T follicular helper cell (primary cell): ENCODE data around the gene EFEMP1.

ENCODE experiments used
- DNase-seq: peaks from one replicate; pipeline ENCODE4 v3.0.0-alpha.2; 2020; ENCODE audit warnings: low read depth

Gene EFEMP1

GRCh38 chr2:55934337-55934736 lies 10.8 kb upstream of the EFEMP1 start:
- DNase-seq = no peak

GRCh38 chr2:55932843-55933242 lies 9.3 kb upstream of the EFEMP1 start:
- DNase-seq = no peak

- DNase-seq = no peak
These were observed 7.7 kb upstream of the EFEMP1 start for GRCh38 chr2:55931281-55931680.

- no peak for DNase-seq
These were observed 5.9 kb upstream of the EFEMP1 start for GRCh38 chr2:55929476-55929875.

GRCh38 chr2:55926974-55927373 lies 3.4 kb upstream of the EFEMP1 start:
- no peak for DNase-seq

GRCh38 chr2:55926246-55926645 lies 2.7 kb upstream of the EFEMP1 start:
- no peak for DNase-seq

GRCh38 chr2:55923982-55924321 lies 370 bp upstream of the EFEMP1 start:
- no peak for DNase-seq

- no peak for DNase-seq
These were observed 1.2 kb downstream of the EFEMP1 start for GRCh38 chr2:55922291-55922907.

- no peak for DNase-seq
These were observed 4.0 kb downstream of the EFEMP1 start for GRCh38 chr2:55919574-55919973.

GRCh38 chr2:55918856-55919255 lies 4.7 kb downstream of the EFEMP1 start:
- no peak for DNase-seq

GRCh38 chr2:55917713-55918390 lies 5.7 kb downstream of the EFEMP1 start:
- DNase-seq = no peak

- no peak for DNase-seq
These were observed 6.5 kb downstream of the EFEMP1 start for GRCh38 chr2:55917117-55917516.

GRCh38 chr2:55916473-55917049 lies 7.0 kb downstream of the EFEMP1 start:
- DNase-seq = no peak

GRCh38 chr2:55914786-55915185 lies 8.8 kb downstream of the EFEMP1 start:
- no peak for DNase-seq

GRCh38 chr2:55912926-55913325 lies 10.7 kb downstream of the EFEMP1 start:
- DNase-seq = no peak

GRCh38 chr2:55910077-55910476 lies 13.5 kb downstream of the EFEMP1 start:
- DNase-seq = no peak

GRCh38 chr2:55907686-55908085 lies 15.9 kb downstream of the EFEMP1 start:
- no peak for DNase-seq

- DNase-seq = no peak
These were observed 16.6 kb downstream of the EFEMP1 start for GRCh38 chr2:55906993-55907392.

GRCh38 chr2:55903727-55904126 lies 19.9 kb downstream of the EFEMP1 start:
- DNase-seq = no peak

GRCh38 chr2:55902971-55903370 lies 20.6 kb downstream of the EFEMP1 start:
- no peak for DNase-seq

- no peak for DNase-seq
These were observed 21.2 kb downstream of the EFEMP1 start for GRCh38 chr2:55902429-55902828.

GRCh38 chr2:55901941-55902340 lies 21.6 kb downstream of the EFEMP1 start:
- no peak for DNase-seq

- DNase-seq = no peak
These were observed 22.3 kb downstream of the EFEMP1 start for GRCh38 chr2:55901322-55901721.

GRCh38 chr2:55899881-55900280 lies 23.7 kb downstream of the EFEMP1 start:
- no peak for DNase-seq
